ENCODE results near the gene FOSL1.

The FOSL1 gene

GRCh38 chr11:65921876-65922275 is 21.7 kb upstream of the FOSL1 start:
- ChIA-PET CTCF (interaction anchor here (0.7 kb wide), 1 partner anchor 34 kb away, joined by 3 read pairs; the partner anchor contains the start of gene FIBP), POLR2A (no interaction called here)

GRCh38 chr11:65921033-65921555 is 20.9 kb upstream of the FOSL1 start:
- DNase-seq (ENCODE audit: extremely low spot score), result no peak
- CTCF ChIA-PET, result no interaction called here
- POLR2A ChIA-PET, result no interaction called here
- TF ChIP-seq HDGF (IDR thresholded peaks at IDR 0.05; ENCODE audit: borderline replicate concordance) (no peak), SP1 (IDR thresholded peaks at IDR 0.05) (no peak), ZNF384 (IDR thresholded peaks at IDR 0.05) (no peak), TARDBP (IDR thresholded peaks at IDR 0.05) (no peak), L3MBTL2 (conservative IDR thresholded peaks at IDR 0.05) (no peak), ARNT (IDR thresholded peaks at IDR 0.05) (no peak), ELF4 (IDR thresholded peaks at IDR 0.05) (no peak), FOXK2 (IDR thresholded peaks at IDR 0.05) (no peak), BHLHE40 (IDR thresholded peaks at IDR 0.05; ENCODE audit: borderline replicate concordance) (no peak), NFRKB (IDR thresholded peaks at IDR 0.05) (no peak), PKNOX1 (IDR thresholded peaks at IDR 0.05) (no peak), CTBP1 (IDR thresholded peaks at IDR 0.05; ENCODE audit: borderline replicate concordance) (no peak), FOXM1 (IDR thresholded peaks at IDR 0.05; ENCODE audit: borderline replicate concordance) (no peak), LEF1 (IDR thresholded peaks at IDR 0.05; ENCODE audit: borderline replicate concordance) (no peak), SUZ12 (IDR thresholded peaks at IDR 0.05) (no peak), FOXA1 (IDR thresholded peaks at IDR 0.05) (no peak)

More at GRCh38 chr11:65921876-65922275, 21.7 kb upstream of the FOSL1 start:
- DNase-seq (ENCODE audit: extremely low spot score), result no peak
- TF ChIP-seq L3MBTL2 (conservative IDR thresholded peaks at IDR 0.05) (no peak), NFRKB (IDR thresholded peaks at IDR 0.05) (no peak), SUZ12 (IDR thresholded peaks at IDR 0.05) (no peak), FOXA1 (IDR thresholded peaks at IDR 0.05) (no peak), HDGF (IDR thresholded peaks at IDR 0.05; ENCODE audit: borderline replicate concordance) (no peak), ARNT (IDR thresholded peaks at IDR 0.05) (no peak), LEF1 (IDR thresholded peaks at IDR 0.05; ENCODE audit: borderline replicate concordance) (no peak), ELF4 (IDR thresholded peaks at IDR 0.05) (no peak), TARDBP (IDR thresholded peaks at IDR 0.05) (no peak), FOXM1 (IDR thresholded peaks at IDR 0.05; ENCODE audit: borderline replicate concordance) (no peak), SP1 (IDR thresholded peaks at IDR 0.05) (no peak), PKNOX1 (IDR thresholded peaks at IDR 0.05) (no peak), FOXK2 (IDR thresholded peaks at IDR 0.05) (no peak), BHLHE40 (IDR thresholded peaks at IDR 0.05; ENCODE audit: borderline replicate concordance) (no peak), ZNF384 (IDR thresholded peaks at IDR 0.05) (no peak), CTBP1 (IDR thresholded peaks at IDR 0.05; ENCODE audit: borderline replicate concordance) (no peak)

GRCh38 chr11:65920372-65920802 is 20.2 kb upstream of the FOSL1 start:
- no peak for DNase-seq (ENCODE audit: extremely low spot score)
- ChIA-PET CTCF (no interaction called here), POLR2A (no interaction called here)
- TF ChIP-seq LEF1 (IDR thresholded peaks at IDR 0.05; ENCODE audit: borderline replicate concordance), result no peak
- TF ChIP-seq HDGF (IDR thresholded peaks at IDR 0.05; ENCODE audit: borderline replicate concordance), result no peak
- no peak for TF ChIP-seq SP1 (IDR thresholded peaks at IDR 0.05)
- no peak for TF ChIP-seq ARNT (IDR thresholded peaks at IDR 0.05)
- TF ChIP-seq FOXM1 (IDR thresholded peaks at IDR 0.05; ENCODE audit: borderline replicate concordance), result no peak
- TF ChIP-seq CTBP1 (IDR thresholded peaks at IDR 0.05; ENCODE audit: borderline replicate concordance), result no peak
- TF ChIP-seq FOXK2 (IDR thresholded peaks at IDR 0.05), result no peak
- TF ChIP-seq BHLHE40 (IDR thresholded peaks at IDR 0.05; ENCODE audit: borderline replicate concordance), result no peak

GRCh38 chr11:65919573-65920371 is 19.6 kb upstream of the FOSL1 start:
- CTCF ChIA-PET, result no interaction called here
- DNase-seq (ENCODE audit: extremely low spot score), result peak; percentile 28
- POLR2A ChIA-PET, result no interaction called here
- TF ChIP-seq TARDBP (IDR thresholded peaks at IDR 0.05) (no peak), L3MBTL2 (conservative IDR thresholded peaks at IDR 0.05) (peak; percentile 42), ZNF384 (IDR thresholded peaks at IDR 0.05) (no peak), SUZ12 (IDR thresholded peaks at IDR 0.05) (no peak)

GRCh38 chr11:65919141-65919572 is 19.0 kb upstream of the FOSL1 start, which contains the start of gene DRAP1:
Gene DRAP1 (plus strand): TSS chr11:65919426. CDS start chr11:65919502, 76 bp downstream.
- no peak for TF ChIP-seq CTBP1 (IDR thresholded peaks at IDR 0.05; ENCODE audit: borderline replicate concordance)
- TF ChIP-seq SUZ12 (IDR thresholded peaks at IDR 0.05), result no peak
- TF ChIP-seq FOXM1 (IDR thresholded peaks at IDR 0.05; ENCODE audit: borderline replicate concordance), result peak; percentile 100
- TF ChIP-seq TARDBP (IDR thresholded peaks at IDR 0.05), result no peak
- peak; percentile 86; the same call in 1 of the 2 replicates for TF ChIP-seq LEF1 (IDR thresholded peaks at IDR 0.05; ENCODE audit: borderline replicate concordance)
- no peak for TF ChIP-seq FOXK2 (IDR thresholded peaks at IDR 0.05)
- TF ChIP-seq ARNT (IDR thresholded peaks at IDR 0.05), result peak; percentile 89
- TF ChIP-seq ZNF384 (IDR thresholded peaks at IDR 0.05), result no peak
- no peak for TF ChIP-seq ELF4 (IDR thresholded peaks at IDR 0.05)
- ChIA-PET CTCF (no interaction called here), POLR2A (no interaction called here)
- peak; percentile 99 for DNase-seq (ENCODE audit: extremely low spot score)
